Lung (tissue), 12 donors: Measurements from ENCODE around the gene ARHGAP22. TPM values are rescaled to one million over a fixed set of nuclear protein-coding genes. Genes with fewer than 3 reads are reported as not detected.

ENCODE experiments used
- ATAC-seq: fragments of 200-7000 bp; cut with Tn5 transposase; one replicate; pipeline ENCODE4 v1.9.1; 2020; ENCODE audit warnings: moderate number of reproducible peaks; ENCODE audit not compliant: insufficient read depth, low FRiP score
- DNase-seq, 3 donors: peaks; one replicate each; pipeline ENCODE4 v3.0.0-alpha.2; 2013 to 2017
- H3K27ac ChIP-seq, 2 donors: one replicate each; pipeline ENCODE4 v1.5.1; 2013; ENCODE audit warnings: mild to moderate bottlenecking in 2 of 2, moderate library complexity in 2 of 2, control low read depth in 1 of 2, inconsistent platforms in 1 of 2, low read depth in 1 of 2, low read length in 1 of 2
- H3K27me3 ChIP-seq, 3 donors: one replicate each; pipeline ENCODE4 v1.5.1; 2013; ENCODE audit warnings: low read length in 2 of 3; ENCODE audit not compliant: control insufficient read depth in 3 of 3, insufficient read depth in 3 of 3
- H3K36me3 ChIP-seq, 4 donors: one replicate each; pipeline ENCODE4 v1.5.1; 2013; ENCODE audit warnings: low read length in 4 of 4, mild to moderate bottlenecking in 1 of 4, moderate library complexity in 1 of 4; ENCODE audit not compliant: control insufficient read depth in 4 of 4, insufficient read depth in 4 of 4
- H3K4me1 ChIP-seq, 5 donors: one replicate each; pipeline ENCODE4 v1.5.1; 2013; ENCODE audit warnings: low read length in 5 of 5, mild to moderate bottlenecking in 2 of 5, moderate library complexity in 1 of 5; ENCODE audit not compliant: control insufficient read depth in 5 of 5, insufficient read depth in 5 of 5
- H3K4me3 ChIP-seq: one replicate; pipeline ENCODE4 v1.5.1; 2013; ENCODE audit warnings: mild to moderate bottlenecking, control low read depth, moderate library complexity
- H3K9ac ChIP-seq, 2 donors: one replicate each; pipeline ENCODE4 v1.5.1; 2013; ENCODE audit warnings: low read length in 2 of 2, control low read depth in 1 of 2; ENCODE audit not compliant: insufficient read depth in 1 of 2
- H3K9me3 ChIP-seq, 4 donors: one replicate each; pipeline ENCODE4 v1.5.1; 2013; ENCODE audit warnings: low read length in 3 of 4, mild to moderate bottlenecking in 1 of 4, moderate library complexity in 1 of 4; ENCODE audit not compliant: control insufficient read depth in 4 of 4, insufficient read depth in 3 of 4
- CTCF ChIP-seq: IDR thresholded peaks from 2 replicates; pipeline ENCODE4 v1.5.1; 2012; ENCODE audit warnings: mild to moderate bottlenecking; ENCODE audit errors: control extremely low read depth, extremely low read depth
- WGBS, 2 donors: extraction: QIAGEN DNeasy Blood & Tissue Kit; methylation state at CpG; one replicate each; pipeline ENCODE4 v1.1.7; 2013; 5-methylcytosine and 5-hydroxymethylcytosine counted together
- polyA plus RNA-seq, 2 donors: library from polyadenylated mRNA; stranded (reverse); fragments of 200-250 nt; gene quantifications; one replicate each; pipeline ENCODE4 v1.2.1, GENCODE V29; 2013
- total RNA-seq, 2 donors: library from RNA; depleted of rRNA in 1 of 2; stranded (reverse); fragments of >200 nt in 1 of 2; gene quantifications; one replicate each; pipeline ENCODE4 v1.2.1, GENCODE V29; 2014 to 2021
- donor health status: control.
- donor health status: control.
- donor health status: Bipolar disorder and iron deficiency.
- donor health status: healthy.
- donor health status: DM: yes; HTN: yes; CAD: no.

Gene ARHGAP22
- total and polyA plus RNA-seq, 4 donors = 3.2 to 6.9 (median 4.1) TPM

DNA sequence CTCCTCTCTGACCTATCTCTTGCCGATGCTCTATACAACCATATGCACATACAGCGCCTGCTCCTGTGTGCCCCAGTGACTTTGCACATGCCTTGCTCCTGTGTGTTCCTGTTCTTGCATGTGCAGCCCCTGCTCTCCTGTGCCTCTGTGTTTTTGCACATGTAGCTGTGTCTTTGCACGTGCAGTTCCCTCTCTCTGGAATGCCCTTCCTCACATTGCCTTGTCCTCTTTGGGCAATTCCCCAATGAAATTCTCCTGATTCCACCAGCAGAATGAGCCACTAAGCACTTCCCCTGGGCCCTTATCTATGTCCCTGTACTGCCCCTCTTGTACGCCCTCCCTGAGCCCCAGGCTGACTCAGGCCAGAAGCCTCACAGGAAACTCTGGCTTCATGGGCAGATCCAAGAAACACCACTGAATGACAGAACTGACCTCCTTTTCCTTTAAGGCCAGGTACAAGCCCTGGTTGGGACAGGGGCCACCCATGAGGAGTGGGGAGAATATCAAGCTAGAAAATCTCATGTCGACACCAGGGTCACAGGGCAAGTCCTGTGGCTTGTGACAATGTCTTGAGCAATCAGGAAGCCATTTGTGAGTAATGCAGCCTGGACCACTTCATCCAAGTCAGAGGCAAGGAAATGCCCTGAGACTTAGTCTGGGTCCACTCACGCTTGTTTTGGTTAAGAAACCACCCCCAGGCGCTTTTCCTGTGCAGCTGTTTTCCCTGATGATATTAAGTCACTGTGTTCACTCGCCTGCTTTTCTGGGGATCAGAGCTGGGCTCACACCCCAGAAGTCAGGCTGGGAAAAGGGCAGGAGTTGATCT, 1.9 kb upstream of the ARHGAP22 start:
- peaks cover 0 to 36% (median 29%) of the 10 kb centered on the region in 3 donors for H3K27me3 ChIP-seq
- peak overlapping the region in 1 of 2 donors; percentile 10 for H3K27ac ChIP-seq
- no peak for DNase-seq
- TF ChIP-seq CTCF = no peak
- H3K9me3 ChIP-seq = no peaks in the 10 kb centered on the region
- H3K9ac ChIP-seq = no peak overlapping the region
- WGBS, 2 donors = 43 to 65% methylated on average over 8 of the region's 8 CpGs
- ATAC-seq = peak; percentile 65
- H3K4me1 ChIP-seq = peaks cover 0 to 8% (median 0%) of the 10 kb centered on the region in 5 donors
- H3K36me3 ChIP-seq = no peaks in the 10 kb centered on the region
- H3K4me3 ChIP-seq = no peak overlapping the region

DNA sequence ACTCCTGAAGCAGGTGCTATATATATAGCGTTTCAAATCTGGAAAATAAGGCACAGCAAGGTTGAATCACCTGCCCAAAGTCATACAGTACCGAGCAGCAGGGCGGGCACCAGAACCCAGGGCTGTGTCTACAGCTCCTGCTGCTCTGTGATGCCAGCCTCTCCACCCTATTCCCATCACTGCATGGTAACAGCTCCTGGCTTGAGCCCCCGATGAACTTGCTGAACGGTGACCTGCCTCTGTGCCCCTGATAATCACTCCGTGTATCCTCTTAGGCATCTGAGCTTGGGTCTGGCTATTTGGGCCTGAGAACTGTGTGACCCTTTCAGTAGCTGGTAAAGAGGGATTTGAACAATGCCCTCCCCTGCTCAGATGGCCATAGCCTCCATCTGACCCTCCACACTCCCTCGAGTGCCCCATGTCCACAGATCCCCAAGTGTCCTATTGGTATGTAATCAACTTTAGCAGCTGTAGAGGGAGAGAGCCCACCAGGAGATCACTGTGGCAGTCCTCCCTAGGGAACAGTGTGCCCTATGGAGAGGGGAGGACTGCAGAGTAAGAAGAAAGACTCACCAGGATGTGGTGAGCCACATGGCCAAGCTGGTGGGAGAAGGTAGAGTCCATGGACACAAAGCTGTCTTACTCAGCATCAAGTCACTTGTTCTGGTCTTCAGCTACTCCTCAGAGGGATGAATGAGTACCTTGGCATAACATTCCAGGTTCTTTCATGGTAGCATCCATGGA, 1.1 kb upstream of the ARHGAP22 start:
- Histone ChIP-seq H3K27ac (no peak overlapping the region), H3K9ac (no peak overlapping the region), H3K4me1 (peaks cover 0 to 8% (median 0%) of the 10 kb centered on the region in 5 donors), H3K4me3 (no peak overlapping the region), H3K36me3 (no peaks in the 10 kb centered on the region), H3K27me3 (peaks cover 0 to 36% (median 29%) of the 10 kb centered on the region in 3 donors), H3K9me3 (no peaks in the 10 kb centered on the region)
- WGBS, 2 donors = 88 to 94% methylated on average over 7 of the region's 7 CpGs
- DNase-seq (no peak), ATAC-seq (no peak)
- no peak for TF ChIP-seq CTCF

GRCh38 chr10:48604039-48604990, 558 bp downstream of the ARHGAP22 start:
- WGBS, 2 donors = 22 to 26% methylated on average over 42 of the region's 42 CpGs
- Histone ChIP-seq H3K4me3 (peak overlapping the region; percentile 14), H3K36me3 (no peaks in the 10 kb centered on the region), H3K27ac (no peak overlapping the region), H3K9ac (no peak overlapping the region), H3K27me3 (peaks cover 0 to 33% (median 29%) of the 10 kb centered on the region in 3 donors), H3K4me1 (peaks cover 0 to 8% (median 0%) of the 10 kb centered on the region in 5 donors), H3K9me3 (peaks cover 0 to 3% (median 0%) of the 10 kb centered on the region in 4 donors)
- ATAC-seq (no peak), DNase-seq (no peak)
- TF ChIP-seq CTCF = no peak
